Endodermal cell (in vitro differentiated cells): ENCODE measurements around the gene UPB1. TPM values are rescaled to one million over a fixed set of nuclear protein-coding genes. Genes with fewer than 3 reads are reported as not detected.

Experiments
- DNase-seq: peaks from one replicate; pipeline ENCODE4 v3.0.0-alpha.2; 2017
- H3K27ac ChIP-seq: 2 replicates; pipeline ENCODE4 v1.5.1; 2013; ENCODE audit warnings: mild to moderate bottlenecking, low read depth, low read length, moderate library complexity
- H3K27me3 ChIP-seq: 2 replicates; pipeline ENCODE4 v1.6.1; 2013; ENCODE audit warnings: mild to moderate bottlenecking, low read length, moderate library complexity; ENCODE audit not compliant: insufficient read depth, control insufficient read depth, poor library complexity, severe bottlenecking
- H3K36me3 ChIP-seq: 2 replicates; pipeline ENCODE4 v1.7.0; 2013; ENCODE audit warnings: mild to moderate bottlenecking, low read length, moderate library complexity; ENCODE audit not compliant: control insufficient read depth, insufficient read depth
- H3K4me1 ChIP-seq: one replicate; pipeline ENCODE4 v1.7.0; 2013; ENCODE audit warnings: low read length; ENCODE audit not compliant: control insufficient read depth, insufficient read depth
- H3K4me3 ChIP-seq: 2 replicates; pipeline ENCODE4 v1.5.1; 2013; ENCODE audit warnings: mild to moderate bottlenecking, low read length, moderate library complexity
- H3K9ac ChIP-seq: 2 replicates; pipeline ENCODE4 v1.6.1; 2013; ENCODE audit warnings: mild to moderate bottlenecking, low read length, moderate library complexity; ENCODE audit not compliant: poor library complexity, severe bottlenecking; ENCODE audit errors: extremely low read depth
- H3K9me3 ChIP-seq: 2 replicates; pipeline ENCODE4 v1.6.1; 2013; ENCODE audit warnings: mild to moderate bottlenecking, low read length, moderate library complexity; ENCODE audit not compliant: control insufficient read depth
- H3K27ac Mint-ChIP-seq: 2 replicates; pipeline ENCODE4 v1.8.0; 2020; ENCODE audit warnings: mixed read lengths
- H3K27me3 Mint-ChIP-seq: 2 replicates; pipeline ENCODE4 v1.8.0; 2021; ENCODE audit warnings: mild to moderate bottlenecking, mixed read lengths; ENCODE audit not compliant: insufficient read depth
- H3K36me3 Mint-ChIP-seq: 2 replicates; pipeline ENCODE4 v1.8.0; 2020; ENCODE audit warnings: low read depth, mixed read lengths
- H3K4me1 Mint-ChIP-seq: 2 replicates; pipeline ENCODE4 v1.8.0; 2020; ENCODE audit warnings: mixed read lengths
- H3K4me3 Mint-ChIP-seq: 2 replicates; pipeline ENCODE4 v1.8.0; 2020; ENCODE audit warnings: mild to moderate bottlenecking, moderate library complexity, mixed read lengths
- H3K9me3 Mint-ChIP-seq: 2 replicates; pipeline ENCODE4 v1.8.0; 2020; ENCODE audit warnings: mild to moderate bottlenecking, mixed read lengths
- WGBS, 2 experiments: methylation state at CpG; one replicate each; pipeline versions ENCODE4 v1.1.5 to v1.1.7; 2013; ENCODE audit warnings: missing lambda C conversion rate in 2 of 2, mixed read lengths in 1 of 2; ENCODE audit not compliant: insufficient coverage in 1 of 2, insufficient read length in 1 of 2; 5-methylcytosine and 5-hydroxymethylcytosine counted together
- total RNA-seq, 2 donors: library from RNA; stranded (reverse); fragmentation: NEBNext Ultra II Directional in 1 of 2; extraction: Animal tissue kit (Norgen Biotek cat#: 25700) in 1 of 2; gene quantifications; 2 replicates in 1 of 2; 3 replicates in 1 of 2; pipeline ENCODE4 v1.2.1, GENCODE V29; 2021
- TF ChIP-seq, protein P1 (sequence below): fragments of 200-600 bp; sonication (generic); conservative IDR thresholded peaks from 2 replicates; pipeline ENCODE4 v1.5.0; 2021; ENCODE audit warnings: antibody characterized with exemption, mild to moderate bottlenecking

Gene UPB1
- total RNA-seq, 2 donors from 2014 or later, result 0.40 TPM; not detected in 1

DNA sequence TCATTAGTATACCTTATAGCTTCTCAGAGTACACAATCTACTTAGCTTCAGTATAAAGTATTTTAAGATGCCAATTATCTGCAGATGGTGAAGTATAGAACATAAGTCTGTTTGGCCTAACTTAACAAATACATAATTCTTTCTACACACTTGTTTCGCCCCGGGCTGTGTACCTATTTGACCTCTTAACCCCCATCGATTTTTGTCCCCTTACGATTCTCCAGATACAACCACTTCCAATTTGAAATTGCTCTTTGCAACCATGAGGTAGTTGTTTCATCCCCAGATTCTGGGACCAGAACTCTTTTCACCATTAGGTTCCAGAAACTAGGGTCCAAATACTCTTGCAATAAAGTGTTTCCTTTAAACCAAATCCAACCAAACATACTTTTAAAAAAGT, 10.0 kb upstream of the UPB1 start:
- no peak overlapping the region for H3K27ac ChIP-seq
- Mint-ChIP-seq H3K27ac (no peak overlapping the region), H3K4me3 (no peak overlapping the region), H3K36me3 (no peaks in the 10 kb centered on the region), H3K9me3 (no peaks in the 10 kb centered on the region), H3K27me3 (peaks cover 3% of the 10 kb centered on the region), H3K4me1 (peaks cover 2% of the 10 kb centered on the region)
- H3K4me1 ChIP-seq, result no peaks in the 10 kb centered on the region
- H3K9me3 ChIP-seq, result no peaks in the 10 kb centered on the region
- no peak overlapping the region for H3K9ac ChIP-seq
- no peak overlapping the region for H3K4me3 ChIP-seq
- 85 to 94% methylated on average over 2 to 4 of the region's 4 CpGs for WGBS, 2 experiments
- TF ChIP-seq, protein P1, sequence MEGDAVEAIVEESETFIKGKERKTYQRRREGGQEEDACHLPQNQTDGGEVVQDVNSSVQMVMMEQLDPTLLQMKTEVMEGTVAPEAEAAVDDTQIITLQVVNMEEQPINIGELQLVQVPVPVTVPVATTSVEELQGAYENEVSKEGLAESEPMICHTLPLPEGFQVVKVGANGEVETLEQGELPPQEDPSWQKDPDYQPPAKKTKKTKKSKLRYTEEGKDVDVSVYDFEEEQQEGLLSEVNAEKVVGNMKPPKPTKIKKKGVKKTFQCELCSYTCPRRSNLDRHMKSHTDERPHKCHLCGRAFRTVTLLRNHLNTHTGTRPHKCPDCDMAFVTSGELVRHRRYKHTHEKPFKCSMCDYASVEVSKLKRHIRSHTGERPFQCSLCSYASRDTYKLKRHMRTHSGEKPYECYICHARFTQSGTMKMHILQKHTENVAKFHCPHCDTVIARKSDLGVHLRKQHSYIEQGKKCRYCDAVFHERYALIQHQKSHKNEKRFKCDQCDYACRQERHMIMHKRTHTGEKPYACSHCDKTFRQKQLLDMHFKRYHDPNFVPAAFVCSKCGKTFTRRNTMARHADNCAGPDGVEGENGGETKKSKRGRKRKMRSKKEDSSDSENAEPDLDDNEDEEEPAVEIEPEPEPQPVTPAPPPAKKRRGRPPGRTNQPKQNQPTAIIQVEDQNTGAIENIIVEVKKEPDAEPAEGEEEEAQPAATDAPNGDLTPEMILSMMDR, result no peak
- no peaks in the 10 kb centered on the region for H3K36me3 ChIP-seq
- H3K27me3 ChIP-seq, result no peaks in the 10 kb centered on the region
- DNase-seq, result no peak

DNA sequence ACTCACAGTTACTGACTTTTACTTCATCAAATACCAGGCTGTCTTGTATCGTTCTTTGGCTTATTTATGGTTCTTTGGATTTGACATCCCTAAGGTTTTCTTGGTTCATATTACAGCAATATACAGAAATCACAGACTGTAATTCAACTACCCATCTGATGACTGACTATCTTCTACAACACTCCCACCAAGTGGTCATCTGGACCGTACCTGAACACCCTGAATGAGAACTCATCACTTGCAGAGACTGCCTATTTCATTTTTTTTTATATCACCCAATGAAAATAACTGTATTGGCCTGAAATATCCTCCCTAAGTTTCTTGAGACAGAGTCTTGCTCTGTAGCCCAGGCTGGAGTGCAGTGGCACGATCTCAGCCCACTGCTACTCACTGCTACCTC, 9.5 kb upstream of the UPB1 start:
- Histone ChIP-seq H3K9me3 (no peaks in the 10 kb centered on the region), H3K9ac (no peak overlapping the region), H3K4me1 (no peaks in the 10 kb centered on the region), H3K27me3 (no peaks in the 10 kb centered on the region), H3K4me3 (no peak overlapping the region), H3K36me3 (no peaks in the 10 kb centered on the region), H3K27ac (no peak overlapping the region)
- peaks cover 6% of the 10 kb centered on the region for H3K27me3 Mint-ChIP-seq
- H3K9me3 Mint-ChIP-seq, result no peaks in the 10 kb centered on the region
- TF ChIP-seq, protein P1, result peak; percentile 51
- H3K27ac Mint-ChIP-seq, result no peak overlapping the region
- peaks cover 2% of the 10 kb centered on the region for H3K4me1 Mint-ChIP-seq
- no peak overlapping the region for H3K4me3 Mint-ChIP-seq
- H3K36me3 Mint-ChIP-seq, result no peaks in the 10 kb centered on the region
- no peak for DNase-seq
- 66 to 67% methylated on average over 3 of the region's 3 CpGs for WGBS, 2 experiments

DNA sequence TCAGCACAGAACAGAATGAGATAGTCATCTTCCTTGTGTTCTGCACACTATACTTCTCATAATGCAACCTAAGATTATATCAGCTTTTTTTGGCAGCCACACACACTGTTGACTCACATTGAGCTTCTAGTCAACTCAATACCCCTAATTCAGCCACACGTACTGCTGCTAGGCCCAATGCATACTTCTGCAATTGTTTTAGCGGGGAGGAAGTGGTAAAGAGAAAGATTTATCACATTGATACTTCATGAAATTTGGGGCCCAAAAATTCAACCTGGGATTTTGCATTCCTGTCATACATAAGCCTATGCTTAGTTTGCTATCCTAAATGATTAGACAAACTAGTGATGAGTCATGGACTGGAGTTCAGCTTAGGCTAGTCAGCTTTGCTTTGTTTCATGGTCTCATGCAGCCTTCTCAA, 8.6 kb upstream of the UPB1 start:
- no peak overlapping the region for H3K4me3 ChIP-seq
- peaks cover under 1% of the 10 kb centered on the region for H3K27me3 ChIP-seq
- H3K27ac ChIP-seq, result no peak overlapping the region
- no peaks in the 10 kb centered on the region for H3K36me3 Mint-ChIP-seq
- no peaks in the 10 kb centered on the region for H3K9me3 ChIP-seq
- peaks cover 2% of the 10 kb centered on the region for H3K4me1 Mint-ChIP-seq
- H3K36me3 ChIP-seq, result no peaks in the 10 kb centered on the region
- H3K9ac ChIP-seq, result no peak overlapping the region
- H3K9me3 Mint-ChIP-seq, result no peaks in the 10 kb centered on the region
- WGBS, 2 experiments, result 93 to 100% methylated on average over 2 of the region's 2 CpGs
- TF ChIP-seq, protein P1, result no peak
- no peak overlapping the region for H3K27ac Mint-ChIP-seq
- H3K4me1 ChIP-seq, result no peaks in the 10 kb centered on the region
- peaks cover 11% of the 10 kb centered on the region for H3K27me3 Mint-ChIP-seq
- no peak for DNase-seq
- no peak overlapping the region for H3K4me3 Mint-ChIP-seq
